NCI-H1694 (cell line): Measurements from ENCODE around the gene ELOB.

Experiments used
- DNase-seq: peaks from one replicate; lab custom pipeline; 2025; lab: John Stamatoyannopoulos, UW

The ELOB gene

DNA sequence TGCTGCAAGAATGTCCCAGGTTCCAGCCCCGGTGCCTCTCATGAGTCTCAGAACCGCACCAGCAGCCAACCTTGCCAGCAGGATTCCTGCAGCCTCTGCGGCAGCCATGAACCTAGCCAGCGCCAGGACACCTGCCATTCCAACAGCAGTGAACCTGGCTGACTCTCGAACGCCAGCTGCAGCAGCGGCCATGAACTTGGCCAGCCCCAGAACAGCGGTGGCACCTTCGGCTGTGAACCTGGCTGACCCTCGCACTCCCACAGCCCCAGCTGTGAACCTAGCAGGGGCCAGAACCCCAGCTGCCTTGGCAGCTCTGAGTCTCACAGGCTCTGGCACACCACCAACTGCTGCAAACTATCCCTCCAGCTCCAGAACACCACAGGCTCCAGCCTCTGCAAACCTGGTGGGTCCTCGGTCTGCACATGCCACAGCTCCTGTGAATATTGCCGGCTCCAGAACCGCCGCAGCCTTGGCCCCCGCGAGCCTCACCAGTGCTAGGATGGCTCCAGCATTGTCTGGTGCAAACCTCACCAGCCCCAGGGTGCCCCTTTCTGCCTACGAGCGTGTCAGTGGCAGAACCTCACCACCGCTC lies 9.8 kb downstream of the ELOB start:
- no peak for DNase-seq

DNA sequence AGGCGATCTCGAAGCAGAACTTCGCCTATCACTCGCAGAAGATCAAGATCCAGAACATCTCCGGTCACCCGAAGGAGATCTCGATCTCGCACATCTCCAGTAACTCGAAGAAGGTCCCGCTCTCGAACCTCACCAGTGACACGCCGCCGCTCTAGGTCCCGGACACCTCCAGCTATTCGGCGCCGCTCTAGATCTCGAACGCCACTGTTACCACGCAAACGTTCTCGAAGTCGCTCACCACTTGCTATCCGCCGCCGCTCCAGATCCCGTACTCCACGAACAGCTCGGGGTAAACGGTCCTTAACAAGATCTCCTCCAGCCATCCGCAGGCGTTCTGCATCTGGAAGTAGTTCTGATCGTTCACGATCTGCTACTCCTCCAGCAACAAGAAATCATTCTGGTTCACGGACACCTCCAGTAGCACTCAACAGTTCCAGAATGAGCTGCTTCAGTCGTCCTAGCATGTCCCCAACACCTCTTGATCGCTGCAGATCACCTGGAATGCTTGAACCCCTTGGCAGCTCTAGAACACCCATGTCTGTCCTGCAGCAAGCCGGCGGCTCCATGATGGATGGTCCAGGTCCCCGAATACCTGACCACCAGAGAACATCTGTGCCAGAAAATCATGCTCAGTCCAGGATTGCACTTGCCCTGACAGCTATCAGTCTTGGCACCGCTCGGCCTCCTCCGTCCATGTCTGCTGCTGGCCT lies 10.5 kb downstream of the ELOB start:
- no peak for DNase-seq

DNA sequence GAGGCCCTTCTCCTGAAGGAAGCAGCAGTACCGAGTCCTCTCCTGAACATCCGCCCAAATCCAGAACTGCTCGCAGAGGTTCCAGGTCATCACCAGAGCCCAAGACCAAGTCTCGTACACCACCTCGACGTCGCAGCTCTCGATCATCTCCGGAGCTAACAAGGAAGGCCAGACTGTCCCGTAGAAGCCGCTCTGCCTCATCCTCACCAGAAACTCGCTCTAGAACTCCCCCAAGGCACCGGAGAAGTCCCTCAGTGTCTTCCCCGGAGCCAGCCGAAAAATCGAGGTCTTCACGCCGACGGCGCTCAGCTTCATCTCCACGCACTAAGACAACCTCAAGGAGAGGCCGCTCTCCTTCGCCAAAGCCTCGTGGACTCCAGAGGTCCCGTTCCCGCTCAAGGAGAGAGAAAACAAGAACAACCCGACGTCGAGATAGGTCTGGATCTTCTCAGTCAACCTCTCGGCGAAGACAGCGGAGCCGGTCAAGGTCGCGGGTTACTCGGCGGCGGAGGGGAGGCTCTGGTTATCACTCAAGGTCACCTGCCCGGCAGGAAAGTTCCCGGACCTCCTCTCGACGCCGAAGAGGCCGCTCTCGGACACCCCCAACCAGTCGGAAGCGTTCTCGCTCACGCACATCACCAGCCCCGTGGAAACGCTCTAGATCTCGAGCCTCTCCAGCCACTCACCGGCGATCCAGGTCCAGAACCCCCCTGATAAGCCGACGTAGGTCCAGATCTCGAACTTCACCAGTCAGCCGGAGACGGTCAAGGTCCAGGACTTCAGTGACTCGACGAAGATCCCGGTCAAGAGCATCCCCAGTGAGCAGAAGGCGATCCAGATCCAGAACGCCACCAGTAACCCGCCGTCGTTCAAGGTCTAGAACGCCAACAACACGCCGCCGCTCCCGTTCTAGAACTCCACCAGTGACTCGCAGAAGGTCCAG lies 11.3 kb downstream of the ELOB start:
- no peak for DNase-seq

DNA sequence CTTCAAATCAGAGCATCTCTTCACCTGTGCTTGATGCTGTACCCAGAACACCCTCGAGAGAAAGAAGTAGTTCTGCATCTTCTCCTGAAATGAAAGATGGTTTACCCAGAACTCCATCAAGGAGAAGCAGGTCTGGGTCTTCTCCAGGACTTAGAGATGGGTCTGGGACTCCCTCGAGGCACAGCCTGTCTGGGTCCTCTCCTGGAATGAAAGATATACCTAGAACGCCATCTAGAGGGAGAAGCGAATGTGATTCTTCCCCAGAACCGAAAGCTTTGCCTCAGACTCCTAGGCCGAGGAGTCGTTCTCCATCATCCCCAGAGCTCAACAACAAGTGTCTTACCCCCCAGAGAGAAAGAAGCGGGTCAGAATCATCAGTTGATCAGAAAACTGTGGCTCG lies 12.4 kb downstream of the ELOB start:
- DNase-seq, result no peak

DNA sequence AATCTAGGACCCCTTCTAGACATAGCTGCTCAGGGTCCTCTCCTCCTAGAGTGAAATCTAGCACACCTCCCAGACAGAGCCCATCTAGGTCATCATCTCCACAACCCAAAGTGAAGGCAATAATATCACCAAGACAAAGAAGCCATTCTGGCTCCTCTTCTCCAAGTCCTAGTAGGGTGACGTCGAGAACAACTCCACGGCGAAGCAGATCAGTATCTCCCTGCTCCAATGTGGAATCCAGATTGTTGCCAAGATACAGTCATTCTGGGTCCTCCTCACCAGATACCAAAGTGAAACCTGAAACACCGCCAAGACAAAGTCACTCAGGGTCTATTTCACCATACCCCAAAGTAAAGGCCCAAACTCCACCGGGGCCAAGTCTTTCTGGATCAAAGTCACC lies 13.9 kb downstream of the ELOB start:
- no peak for DNase-seq

DNA sequence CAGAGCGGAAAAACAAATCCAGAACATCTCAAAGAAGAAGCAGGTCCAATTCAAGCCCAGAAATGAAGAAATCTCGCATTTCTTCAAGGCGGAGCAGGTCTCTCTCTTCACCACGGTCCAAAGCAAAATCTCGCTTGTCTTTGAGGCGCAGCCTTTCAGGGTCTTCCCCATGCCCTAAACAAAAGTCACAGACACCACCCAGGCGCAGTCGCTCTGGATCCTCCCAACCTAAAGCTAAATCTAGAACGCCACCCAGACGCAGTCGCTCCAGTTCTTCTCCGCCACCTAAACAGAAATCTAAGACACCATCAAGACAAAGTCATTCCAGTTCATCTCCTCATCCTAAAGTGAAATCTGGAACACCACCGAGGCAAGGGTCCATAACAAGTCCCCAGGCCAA lies 14.4 kb downstream of the ELOB start:
- no peak for DNase-seq

DNA sequence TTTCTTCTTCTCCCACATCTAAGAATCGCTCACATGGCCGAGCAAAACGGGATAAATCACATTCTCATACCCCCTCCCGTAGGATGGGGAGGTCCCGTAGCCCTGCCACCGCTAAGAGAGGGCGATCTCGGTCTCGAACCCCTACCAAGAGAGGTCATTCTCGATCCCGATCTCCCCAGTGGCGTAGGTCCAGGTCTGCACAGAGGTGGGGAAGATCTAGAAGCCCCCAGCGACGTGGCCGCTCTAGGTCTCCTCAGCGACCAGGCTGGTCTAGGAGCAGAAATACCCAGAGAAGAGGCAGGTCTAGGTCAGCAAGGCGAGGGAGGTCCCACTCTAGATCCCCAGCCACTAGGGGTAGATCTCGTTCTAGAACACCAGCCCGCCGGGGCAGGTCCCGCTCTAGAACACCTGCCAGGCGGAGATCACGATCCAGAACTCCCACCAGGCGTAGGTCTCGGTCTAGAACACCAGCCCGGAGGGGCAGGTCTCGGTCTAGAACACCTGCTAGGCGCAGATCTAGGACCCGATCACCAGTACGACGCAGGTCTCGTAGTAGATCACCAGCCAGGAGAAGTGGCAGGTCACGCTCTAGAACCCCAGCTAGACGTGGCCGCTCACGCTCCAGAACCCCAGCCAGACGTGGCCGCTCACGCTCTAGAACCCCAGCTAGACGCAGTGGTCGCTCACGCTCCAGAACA lies 15.0 kb downstream of the ELOB start:
- no peak for DNase-seq

DNA sequence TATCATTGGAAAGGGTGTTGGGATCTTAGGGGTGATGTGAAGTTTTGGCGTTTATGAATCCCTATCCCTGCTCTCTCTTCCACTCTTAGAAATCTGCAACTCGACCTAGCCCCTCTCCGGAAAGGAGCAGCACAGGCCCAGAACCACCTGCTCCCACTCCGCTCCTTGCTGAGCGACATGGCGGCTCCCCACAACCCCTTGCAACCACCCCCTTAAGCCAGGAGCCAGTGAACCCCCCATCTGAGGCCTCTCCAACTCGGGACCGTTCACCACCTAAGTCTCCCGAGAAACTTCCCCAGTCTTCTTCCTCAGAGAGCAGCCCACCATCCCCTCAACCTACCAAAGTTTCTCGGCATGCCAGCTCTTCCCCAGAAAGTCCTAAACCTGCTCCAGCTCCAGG lies 15.6 kb downstream of the ELOB start:
- no peak for DNase-seq

DNA sequence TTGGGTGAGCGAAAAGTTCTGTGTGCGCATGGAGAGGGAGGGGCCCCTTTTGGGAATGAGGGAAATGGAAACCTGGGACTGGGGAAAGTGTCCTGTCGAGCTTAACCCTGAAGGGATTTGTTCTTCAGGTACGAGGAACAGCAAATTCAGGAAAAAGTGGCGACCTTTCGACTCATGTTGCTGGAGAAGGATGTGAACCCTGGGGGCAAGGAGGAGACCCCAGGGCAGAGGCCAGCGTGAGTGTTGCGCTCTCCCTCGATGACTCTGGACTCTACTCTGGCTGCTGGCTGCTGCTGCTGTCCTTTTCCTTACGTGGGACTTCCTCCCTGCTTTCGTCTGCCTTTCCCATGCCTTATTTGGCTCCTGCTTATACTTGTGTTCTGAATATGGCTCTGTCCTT lies 19.7 kb downstream of the ELOB start:
- no peak for DNase-seq

DNA sequence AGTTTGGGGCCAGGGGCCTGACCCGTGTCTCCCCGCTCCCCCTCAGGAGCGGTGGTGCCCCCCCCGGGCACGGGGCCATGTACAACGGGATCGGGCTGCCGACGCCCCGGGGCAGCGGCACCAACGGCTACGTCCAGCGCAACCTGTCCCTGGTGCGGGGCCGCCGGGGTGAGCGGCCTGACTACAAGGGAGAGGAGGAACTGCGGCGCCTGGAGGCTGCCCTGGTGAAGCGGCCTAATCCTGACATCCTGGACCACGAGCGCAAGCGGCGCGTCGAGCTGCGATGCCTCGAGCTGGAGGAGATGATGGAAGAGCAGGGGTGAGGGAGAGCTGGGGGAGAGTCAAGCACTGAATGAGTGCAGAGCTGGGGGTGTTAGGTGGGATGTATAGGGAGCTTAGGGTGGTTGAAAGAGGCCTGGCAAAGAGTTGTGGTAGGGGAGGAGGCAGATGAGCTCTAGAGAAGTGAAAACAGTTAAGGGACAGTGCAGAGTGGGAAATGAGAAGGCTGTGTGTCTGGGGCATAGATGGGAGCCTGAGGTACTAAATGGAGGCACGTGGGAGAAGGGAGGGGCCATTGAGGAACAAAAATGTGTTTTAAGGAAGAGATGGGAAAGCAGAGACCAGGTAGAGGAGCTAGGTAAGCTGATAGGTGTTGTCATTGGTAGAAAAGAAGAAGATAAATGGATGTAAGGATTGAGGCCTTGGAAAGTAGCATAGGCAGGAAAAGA lies 20.6 kb downstream of the ELOB start:
- no peak for DNase-seq

DNA sequence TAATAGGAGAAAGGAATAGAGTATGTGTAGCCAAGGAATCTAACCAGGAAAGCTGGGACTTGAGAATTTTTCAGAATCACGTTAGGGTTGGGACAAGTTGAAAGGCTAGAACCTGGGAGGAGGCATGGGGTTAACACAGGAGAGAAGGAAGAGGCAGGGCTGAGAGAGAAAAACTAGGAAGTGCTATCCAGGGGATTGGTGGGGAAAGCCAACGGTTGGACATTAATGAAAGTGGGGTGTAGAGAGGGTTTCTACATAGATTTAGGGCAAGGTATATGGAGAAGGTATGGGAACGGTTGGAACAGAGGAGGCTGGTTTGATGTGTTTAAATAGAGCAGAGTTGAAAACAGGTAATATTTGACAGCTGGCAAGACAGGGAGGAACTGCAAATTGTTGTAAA lies 21.9 kb downstream of the ELOB start:
- no peak for DNase-seq

DNA sequence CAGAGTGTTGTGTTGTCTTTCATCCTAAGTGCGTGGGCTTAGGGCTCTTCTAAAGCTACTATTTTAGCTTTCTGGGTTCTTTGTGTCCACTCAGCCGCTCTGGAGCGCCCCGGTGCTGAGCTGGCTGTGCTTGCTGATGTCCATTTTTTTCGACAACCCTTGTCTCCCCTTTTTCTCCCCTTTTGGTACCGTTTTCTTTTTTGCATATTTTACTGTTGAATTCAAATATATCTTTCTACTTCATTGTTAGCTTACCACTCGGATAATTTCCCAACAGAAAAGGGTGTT lies 23.4 kb downstream of the ELOB start:
- no peak for DNase-seq

DNA sequence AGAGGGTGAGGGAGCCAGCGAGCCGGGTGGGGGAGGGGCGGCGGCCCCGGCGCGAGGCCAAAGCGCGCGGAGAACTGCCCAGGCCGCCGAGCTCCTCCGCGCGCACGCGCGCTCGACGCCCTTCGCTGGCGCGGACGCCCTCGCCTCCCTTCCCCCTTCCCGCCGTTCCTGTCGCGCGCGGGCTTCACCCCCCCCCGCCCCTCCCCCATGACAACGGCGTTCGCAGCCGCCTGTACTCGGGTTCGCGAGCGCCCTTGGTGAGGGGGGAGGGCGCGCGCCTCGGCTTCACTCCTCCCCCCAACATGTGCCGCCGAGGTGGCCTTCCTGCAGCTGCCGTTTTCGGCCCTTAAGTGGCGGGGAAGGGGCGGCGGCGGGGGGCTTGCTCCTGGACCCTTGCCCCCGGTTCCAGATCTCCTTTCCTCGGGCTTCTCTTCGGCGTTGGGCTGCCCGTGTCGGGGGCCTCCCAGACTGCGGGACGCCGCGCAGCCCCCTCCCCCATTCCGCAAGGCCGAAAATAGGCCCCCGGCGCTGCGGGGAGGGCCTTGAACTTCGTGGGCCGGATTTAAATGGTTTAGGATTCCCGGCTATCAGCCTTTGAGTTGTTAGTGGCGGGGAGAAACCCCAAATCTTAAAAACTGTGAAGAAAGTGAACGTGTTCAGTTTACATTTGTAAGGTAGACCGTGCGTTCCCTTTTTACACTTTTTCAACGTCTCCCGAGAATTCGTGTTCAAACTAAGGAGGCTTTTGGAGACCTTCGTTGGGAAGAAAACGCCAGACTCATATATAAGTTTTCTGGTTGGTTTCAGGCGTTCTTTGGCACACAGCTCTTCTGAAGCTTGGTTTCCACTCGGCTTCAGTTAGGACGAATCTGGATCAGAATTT lies 24.0 kb downstream of the ELOB start:
- peak; percentile 9 for DNase-seq

DNA sequence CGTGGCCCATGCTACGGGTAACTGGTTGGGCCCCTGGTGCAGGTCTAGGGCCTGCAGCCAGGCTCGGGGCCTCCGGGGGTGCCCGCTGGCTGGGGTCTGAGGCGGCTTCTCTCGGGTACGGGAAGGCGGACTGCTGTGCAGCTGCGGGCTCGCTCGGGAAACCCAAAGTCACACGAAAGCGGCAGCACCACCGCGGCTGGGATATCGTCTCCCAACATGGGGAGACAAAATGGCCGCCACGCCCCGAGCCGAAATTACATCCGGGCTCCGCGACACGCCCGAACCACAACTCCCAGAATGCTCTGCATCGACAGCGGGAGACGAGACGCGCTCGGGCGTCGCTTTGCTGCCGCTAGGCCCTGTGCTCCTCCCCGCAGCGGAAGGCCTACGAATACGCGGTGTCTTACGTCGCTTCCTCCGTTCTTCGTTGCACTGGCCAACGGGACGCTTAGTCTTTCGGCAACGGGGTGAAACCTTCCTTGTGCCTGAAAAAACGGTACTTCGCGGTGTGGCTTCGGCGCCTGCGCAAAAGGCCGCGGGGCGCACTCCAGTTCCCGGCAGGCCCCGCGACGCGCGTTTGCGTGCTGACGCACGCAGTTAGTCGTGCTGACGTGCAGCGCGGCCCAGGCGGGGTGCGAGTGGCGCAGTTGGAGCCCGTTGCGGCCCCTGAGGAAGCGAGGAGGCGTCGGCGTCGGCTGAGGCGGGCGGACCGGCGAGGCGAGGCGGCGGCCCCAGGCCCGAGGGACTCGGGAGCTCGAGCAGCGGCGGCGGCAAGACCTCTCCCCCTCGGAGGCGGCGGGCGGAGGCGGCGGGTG lies 24.8 kb downstream of the ELOB start, which contains the start of gene SRRM2:
Gene SRRM2, plus strand, starts transcription at position 604 of the 815 bp plus-strand sequence. CDS start 3,727 bp downstream, outside the sequence.
- DNase-seq, result peak; percentile 87

DNA sequence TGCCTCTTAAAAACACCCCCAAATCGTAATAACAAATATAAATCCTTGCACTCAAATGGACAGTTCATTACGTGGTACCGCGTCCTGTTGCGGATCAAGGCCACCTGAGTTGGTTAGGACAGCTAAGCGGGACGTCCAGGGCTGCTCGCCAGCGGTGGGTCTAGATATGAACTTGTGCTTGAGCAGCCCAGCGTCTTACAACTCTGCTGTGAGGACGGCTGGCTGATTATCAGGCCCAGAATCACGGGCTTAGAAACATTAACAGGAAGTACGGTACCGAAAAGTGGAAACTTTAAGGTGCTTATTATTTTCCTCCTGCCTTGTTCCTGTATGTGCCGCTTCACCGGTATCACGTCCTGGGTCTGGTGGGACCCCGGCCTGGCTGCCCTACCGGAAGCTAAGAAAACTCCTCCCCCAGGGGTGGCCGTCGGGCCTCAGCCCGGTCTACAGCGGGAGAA lies 25.5 kb downstream of the ELOB start:
- peak; percentile 60 for DNase-seq

DNA sequence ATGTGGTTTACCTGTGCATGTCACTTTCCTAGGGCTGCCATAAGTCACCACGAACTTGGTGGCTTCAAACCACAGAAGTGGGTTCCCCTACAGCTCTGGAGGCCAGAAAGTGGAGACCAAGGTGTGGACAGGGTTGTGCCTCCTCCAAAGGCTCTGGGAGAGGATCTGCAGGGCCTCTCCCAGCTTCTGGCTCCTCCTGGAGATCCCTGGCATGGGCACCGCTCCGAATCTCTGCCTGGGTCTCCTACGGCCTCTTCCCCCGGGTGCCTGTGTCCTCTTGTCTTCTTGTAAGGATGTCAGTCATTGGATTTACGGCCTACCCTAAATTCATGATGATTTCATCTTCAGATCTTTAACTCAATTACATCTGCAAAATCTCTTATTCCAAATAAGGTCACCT lies 27.1 kb downstream of the ELOB start:
- DNase-seq, result no peak

DNA sequence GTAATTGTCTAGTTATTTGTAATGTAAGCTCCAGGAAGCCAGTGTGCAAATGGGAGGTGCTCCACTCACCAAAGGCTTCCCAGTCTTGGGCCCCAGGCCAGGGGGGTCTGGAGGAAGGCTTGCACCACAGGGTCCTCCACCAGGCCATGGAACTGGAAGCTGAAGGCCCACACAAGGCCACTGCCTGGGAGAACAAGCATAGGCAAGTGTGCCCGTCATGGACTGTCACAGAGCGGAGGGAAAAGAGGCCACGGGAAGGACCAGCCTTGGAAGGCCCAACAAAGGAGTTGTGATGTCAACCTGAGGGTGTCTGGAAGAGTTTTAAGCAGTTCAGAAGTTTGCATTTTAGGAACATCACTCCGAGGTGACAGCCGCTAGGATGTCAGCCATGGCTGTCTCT lies 27.6 kb downstream of the ELOB start:
- no peak for DNase-seq

DNA sequence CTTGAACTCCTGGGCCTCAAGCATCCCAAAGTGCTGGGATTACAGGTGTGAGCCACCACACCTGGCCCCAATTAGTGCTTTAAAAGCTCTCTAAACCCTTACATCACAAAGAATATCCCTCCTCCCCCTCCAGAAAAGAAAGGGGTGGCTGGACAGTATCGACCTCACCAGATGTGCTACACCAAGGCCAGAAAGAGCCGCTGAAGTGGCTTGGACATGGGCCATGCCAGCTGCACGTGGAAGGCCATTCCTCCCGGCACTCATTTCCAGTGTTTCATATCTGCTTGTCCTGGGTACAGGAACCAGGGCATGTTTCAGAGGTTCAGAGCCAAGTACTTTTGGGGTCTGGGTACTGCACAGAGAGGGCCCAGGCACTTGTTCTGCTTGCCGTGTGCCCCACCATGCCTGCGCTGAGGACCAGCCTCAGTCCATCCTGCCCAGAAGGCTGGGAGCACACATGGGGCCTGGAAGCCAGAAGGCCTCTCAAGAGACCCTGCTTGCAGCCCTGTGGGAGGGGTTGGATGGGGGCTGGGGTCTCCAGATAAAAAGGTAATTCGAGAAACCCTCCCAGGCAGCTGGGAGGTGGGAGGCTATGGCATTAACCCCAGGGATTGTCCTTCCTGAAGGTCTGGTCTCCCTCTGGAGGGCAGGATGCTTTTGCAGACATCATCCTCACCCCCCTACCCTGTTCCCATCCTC lies 28.2 kb downstream of the ELOB start:
- no peak for DNase-seq

DNA sequence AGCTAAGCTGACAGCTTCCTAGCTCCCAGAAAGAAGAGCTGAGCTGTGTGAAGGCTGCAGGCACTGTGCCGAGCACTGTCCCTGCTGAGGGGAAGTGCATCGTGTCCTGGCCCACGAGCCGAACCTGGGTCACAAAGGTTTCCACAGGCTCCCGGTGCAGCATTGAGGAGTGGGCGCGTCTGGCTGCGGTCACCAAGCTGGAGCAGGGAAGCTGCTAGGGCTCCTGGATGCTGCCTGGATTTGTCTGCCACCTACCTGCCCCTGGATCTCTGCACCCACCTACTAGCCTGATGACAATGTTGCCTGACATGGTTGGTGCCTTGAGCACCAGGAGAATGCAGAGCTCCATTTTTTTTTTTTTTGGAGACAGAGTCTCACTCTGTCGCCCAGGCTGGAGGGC lies 31.1 kb downstream of the ELOB start:
- no peak for DNase-seq
